ENCODE results near the gene FCER1G.

- TF ChIP-seq GATA3 (IDR thresholded peaks at IDR 0.05; ENCODE audit: low read depth, low read length) (no peak), GATA2 (IDR thresholded peaks at IDR 0.05; ENCODE audit: low read depth, low read length) (no peak)
These were observed 12.2 kb downstream of the FCER1G start for GRCh38 chr1:161227196-161227871.
